GM19324 (cell line): ENCODE measurements around the gene OR2F2.

Experiments used
- ATAC-seq: cut with Tn5 transposase; IDR thresholded peaks from one replicate; pipeline ENCODE4 v1.9.1; 2021; ENCODE audit warnings: mild to moderate bottlenecking, moderate library complexity; ENCODE audit not compliant: unreplicated experiment, low FRiP score

OR2F2 gene

GRCh38 chr7:143913945-143914615 is 21.0 kb upstream of the OR2F2 start:
- no peak for ATAC-seq

DNA sequence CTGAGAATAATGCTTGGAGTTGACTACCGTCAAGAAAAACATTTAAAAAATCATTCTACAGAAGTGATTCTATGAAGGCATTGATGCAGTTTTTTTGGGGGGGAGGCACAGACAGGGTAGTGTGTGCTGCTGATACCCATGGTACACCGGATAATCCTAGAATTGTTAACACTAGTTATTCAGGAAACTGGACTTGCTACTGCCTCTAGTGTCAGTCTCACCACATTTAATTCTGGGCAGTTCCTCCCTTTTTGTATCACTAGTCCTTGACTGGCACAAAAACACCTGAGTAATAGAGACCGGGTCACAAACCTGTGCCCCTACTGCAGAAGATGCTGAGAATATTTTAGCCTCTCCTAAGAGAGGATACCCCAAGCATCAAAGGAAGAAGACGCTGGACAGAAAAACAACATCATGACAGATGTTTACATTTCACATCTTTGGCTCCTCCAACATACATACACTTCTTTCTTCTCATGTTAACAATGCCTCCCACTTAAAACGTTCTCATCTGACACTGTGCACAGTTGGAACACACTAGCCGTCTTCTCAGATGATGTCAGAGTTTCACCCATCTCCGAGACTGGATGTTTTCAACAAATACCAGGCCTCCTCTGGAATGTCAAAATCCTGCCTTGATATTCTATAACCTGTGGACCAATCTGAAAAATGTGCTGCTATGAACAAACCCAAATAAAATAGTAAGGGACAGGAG is 19.9 kb upstream of the OR2F2 start:
- ATAC-seq: no peak

- no peak for ATAC-seq
Observed at GRCh38 chr7:143924851-143925250, 10.2 kb upstream of the OR2F2 start.

GRCh38 chr7:143929224-143929920 is 5.7 kb upstream of the OR2F2 start:
- no peak for ATAC-seq

DNA sequence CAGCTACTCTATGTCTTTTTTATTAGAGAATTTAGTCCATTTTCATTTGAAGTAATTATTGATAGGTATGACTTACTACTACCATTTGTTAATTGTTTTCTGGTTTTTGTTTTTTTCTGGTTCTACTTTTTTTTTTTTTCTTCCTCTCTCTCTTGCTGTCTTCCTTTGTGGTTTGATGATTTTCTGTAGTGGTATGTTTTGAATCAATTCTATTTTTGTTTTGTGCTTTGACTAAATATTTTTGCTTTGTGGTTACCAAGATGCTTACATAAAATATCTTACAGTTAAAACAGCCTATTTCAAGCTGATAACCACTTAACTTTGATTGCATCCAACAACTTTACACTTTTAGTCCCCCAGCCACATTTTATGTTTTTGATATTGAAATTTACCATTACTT is 3.3 kb upstream of the OR2F2 start:
- ATAC-seq: no peak

- no peak for ATAC-seq
Observed at GRCh38 chr7:143936087-143937009, 1.3 kb downstream of the OR2F2 start.

- no peak for ATAC-seq
Observed at GRCh38 chr7:143938379-143939243, 3.6 kb downstream of the OR2F2 start.

- no peak for ATAC-seq
Observed at GRCh38 chr7:143945423-143945822, 10.4 kb downstream of the OR2F2 start.

- no peak for ATAC-seq
Observed at GRCh38 chr7:143947111-143947510, 12.1 kb downstream of the OR2F2 start.

DNA sequence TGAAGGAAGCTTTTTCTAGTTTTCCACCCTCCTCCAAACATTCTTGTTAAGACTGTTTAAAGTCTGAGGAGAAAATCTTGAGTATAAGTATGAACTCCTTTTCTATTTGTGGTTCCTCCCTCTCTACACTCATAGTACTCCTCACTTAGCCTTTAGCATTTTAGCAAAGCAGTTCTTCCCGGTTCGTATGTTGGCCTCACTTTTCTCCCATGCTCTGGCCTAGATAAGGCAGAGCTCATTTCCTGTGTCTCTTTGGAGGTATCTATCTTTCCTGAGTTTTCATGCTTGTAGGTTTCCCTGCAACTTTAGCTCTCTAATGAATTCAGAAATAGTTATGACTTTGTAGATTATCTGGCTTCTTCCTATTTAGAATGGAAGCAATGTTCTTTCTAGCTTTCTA is 13.7 kb downstream of the OR2F2 start:
- ATAC-seq: no peak

- ATAC-seq: no peak
Observed at GRCh38 chr7:143953421-143953820, 18.4 kb downstream of the OR2F2 start.

DNA sequence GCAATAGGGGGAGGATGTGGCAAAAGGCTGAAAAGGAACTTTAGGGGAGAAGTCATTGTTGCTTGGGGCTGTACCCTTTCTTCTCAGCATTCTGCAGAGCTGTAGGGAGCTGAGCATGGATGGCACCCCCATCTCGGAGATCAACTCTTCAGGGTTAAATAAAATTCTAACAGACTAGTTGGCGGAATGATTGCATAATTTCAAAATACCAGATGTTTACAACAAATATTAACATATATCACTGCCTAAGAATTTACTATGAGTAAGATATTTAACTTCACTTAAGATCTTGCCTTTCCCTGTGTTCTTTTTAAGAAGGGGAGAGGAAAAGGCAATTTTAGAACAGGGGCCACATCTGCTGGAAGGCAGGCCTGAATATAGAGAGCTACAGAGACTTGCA is 19.1 kb downstream of the OR2F2 start:
- ATAC-seq: no peak

- ATAC-seq: no peak
Observed at GRCh38 chr7:143954544-143954943, 19.5 kb downstream of the OR2F2 start, which contains the start of gene OR2F1. OR2F1 (plus strand) TSS chr7:143954844; CDS start chr7:143959971, 5,127 bp downstream.

GRCh38 chr7:143958781-143959180 is 23.7 kb downstream of the OR2F2 start:
- no peak for ATAC-seq

GRCh38 chr7:143960813-143961610 is 26.0 kb downstream of the OR2F2 start:
- ATAC-seq: no peak

DNA sequence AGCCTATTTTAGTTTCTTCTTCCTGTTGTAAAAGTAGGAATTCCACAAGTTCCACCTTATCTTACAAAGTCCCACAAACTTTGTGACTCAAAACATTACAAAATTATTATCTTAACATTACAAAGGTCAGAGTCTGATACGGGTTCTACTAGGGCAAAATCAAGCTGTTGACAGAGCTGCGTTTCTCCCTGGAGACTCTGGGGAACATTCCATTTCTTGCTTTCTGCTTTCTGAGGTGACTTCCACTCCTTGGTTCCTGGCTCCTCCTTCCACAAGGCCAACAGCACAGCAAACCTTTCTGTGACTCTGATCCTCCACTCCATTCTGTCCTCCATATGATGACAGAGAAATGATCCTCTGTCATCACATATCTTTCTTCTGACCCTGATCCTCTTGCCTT is 30.2 kb downstream of the OR2F2 start:
- no peak for ATAC-seq

- no peak for ATAC-seq
Observed at GRCh38 chr7:143967398-143967797, 32.4 kb downstream of the OR2F2 start.

DNA sequence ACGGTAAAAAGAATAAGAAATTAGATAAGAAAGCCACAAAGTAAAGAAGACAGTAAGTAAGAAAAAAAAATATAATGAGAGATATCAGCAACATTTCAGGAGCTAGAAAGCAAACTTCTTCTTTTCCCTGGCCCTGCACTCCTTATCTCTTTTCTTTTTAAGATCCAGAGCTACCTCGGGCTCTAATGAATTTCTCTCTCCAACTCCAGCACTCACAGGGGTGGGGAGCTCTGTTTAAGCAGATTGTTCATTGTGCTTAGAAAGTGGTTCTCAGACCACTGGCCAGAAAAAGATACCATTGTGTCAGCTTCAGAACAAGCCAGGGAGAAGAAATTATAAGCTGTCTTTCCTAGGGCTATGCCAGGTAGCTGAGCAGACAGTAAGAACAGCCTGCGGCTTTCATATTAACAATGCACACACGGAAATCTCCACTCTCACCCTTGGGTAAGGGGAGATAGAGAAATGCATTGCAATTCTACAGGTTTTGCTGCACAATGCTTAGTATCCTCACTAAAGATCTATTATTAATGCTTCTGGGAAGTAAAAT is 38.9 kb downstream of the OR2F2 start:
- ATAC-seq: no peak
